HL-60 (cell line): ENCODE results near the gene TTLL11.

Experiments
- GABPA ChIP-seq: IDR thresholded peaks from 2 replicates; pipeline ENCODE4 v1.6.1; 2012; ENCODE audit warnings: low read depth
- POLR2AphosphoS5 ChIP-seq: IDR thresholded peaks from 2 replicates; pipeline ENCODE4 v1.6.1; 2012; ENCODE audit warnings: low read depth
- TF ChIP-seq, protein P1 (sequence below): IDR thresholded peaks from one replicate; pipeline ENCODE4 v1.5.1; 2011; ENCODE audit warnings: low read length, control low read depth, inconsistent platforms; ENCODE audit not compliant: insufficient read depth
- TF ChIP-seq, protein P2 (sequence below): IDR thresholded peaks from 2 replicates; pipeline ENCODE4 v1.6.1; 2012; ENCODE audit warnings: low read depth; ENCODE audit not compliant: insufficient replicate concordance

DNA sequence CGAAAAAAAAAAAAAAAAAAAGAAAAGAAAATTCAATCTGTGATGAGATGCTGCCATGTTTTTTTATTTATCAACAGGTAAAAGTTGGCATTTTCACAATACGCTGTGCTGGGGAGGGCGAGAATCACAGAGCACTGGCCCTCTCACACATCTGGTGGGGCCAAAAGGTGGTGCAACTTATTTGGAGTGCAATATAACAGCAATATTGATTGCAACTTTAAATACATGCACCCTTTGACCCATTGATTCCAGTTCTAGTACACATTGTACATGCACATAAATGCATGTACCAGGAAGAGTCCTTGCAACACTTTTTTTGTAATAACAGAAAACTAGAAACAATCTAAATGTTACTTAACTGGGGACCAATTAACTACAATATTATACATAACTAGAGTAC is 282.6 kb downstream of the TTLL11 start:
- TF ChIP-seq, protein P1, sequence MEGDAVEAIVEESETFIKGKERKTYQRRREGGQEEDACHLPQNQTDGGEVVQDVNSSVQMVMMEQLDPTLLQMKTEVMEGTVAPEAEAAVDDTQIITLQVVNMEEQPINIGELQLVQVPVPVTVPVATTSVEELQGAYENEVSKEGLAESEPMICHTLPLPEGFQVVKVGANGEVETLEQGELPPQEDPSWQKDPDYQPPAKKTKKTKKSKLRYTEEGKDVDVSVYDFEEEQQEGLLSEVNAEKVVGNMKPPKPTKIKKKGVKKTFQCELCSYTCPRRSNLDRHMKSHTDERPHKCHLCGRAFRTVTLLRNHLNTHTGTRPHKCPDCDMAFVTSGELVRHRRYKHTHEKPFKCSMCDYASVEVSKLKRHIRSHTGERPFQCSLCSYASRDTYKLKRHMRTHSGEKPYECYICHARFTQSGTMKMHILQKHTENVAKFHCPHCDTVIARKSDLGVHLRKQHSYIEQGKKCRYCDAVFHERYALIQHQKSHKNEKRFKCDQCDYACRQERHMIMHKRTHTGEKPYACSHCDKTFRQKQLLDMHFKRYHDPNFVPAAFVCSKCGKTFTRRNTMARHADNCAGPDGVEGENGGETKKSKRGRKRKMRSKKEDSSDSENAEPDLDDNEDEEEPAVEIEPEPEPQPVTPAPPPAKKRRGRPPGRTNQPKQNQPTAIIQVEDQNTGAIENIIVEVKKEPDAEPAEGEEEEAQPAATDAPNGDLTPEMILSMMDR, result no peak
- TF ChIP-seq POLR2AphosphoS5 (no peak), GABPA (no peak)
- TF ChIP-seq, protein P2, sequence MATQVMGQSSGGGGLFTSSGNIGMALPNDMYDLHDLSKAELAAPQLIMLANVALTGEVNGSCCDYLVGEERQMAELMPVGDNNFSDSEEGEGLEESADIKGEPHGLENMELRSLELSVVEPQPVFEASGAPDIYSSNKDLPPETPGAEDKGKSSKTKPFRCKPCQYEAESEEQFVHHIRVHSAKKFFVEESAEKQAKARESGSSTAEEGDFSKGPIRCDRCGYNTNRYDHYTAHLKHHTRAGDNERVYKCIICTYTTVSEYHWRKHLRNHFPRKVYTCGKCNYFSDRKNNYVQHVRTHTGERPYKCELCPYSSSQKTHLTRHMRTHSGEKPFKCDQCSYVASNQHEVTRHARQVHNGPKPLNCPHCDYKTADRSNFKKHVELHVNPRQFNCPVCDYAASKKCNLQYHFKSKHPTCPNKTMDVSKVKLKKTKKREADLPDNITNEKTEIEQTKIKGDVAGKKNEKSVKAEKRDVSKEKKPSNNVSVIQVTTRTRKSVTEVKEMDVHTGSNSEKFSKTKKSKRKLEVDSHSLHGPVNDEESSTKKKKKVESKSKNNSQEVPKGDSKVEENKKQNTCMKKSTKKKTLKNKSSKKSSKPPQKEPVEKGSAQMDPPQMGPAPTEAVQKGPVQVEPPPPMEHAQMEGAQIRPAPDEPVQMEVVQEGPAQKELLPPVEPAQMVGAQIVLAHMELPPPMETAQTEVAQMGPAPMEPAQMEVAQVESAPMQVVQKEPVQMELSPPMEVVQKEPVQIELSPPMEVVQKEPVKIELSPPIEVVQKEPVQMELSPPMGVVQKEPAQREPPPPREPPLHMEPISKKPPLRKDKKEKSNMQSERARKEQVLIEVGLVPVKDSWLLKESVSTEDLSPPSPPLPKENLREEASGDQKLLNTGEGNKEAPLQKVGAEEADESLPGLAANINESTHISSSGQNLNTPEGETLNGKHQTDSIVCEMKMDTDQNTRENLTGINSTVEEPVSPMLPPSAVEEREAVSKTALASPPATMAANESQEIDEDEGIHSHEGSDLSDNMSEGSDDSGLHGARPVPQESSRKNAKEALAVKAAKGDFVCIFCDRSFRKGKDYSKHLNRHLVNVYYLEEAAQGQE, result no peak
